SK-N-SH (cell line): ENCODE results near the gene PORCN.

ENCODE experiments used
- EP300 ChIP-seq, 2 experiments: IDR thresholded peaks; 2 replicates each; pipeline versions ENCODE4 v1.4.0 to v1.6.1; 2012; ENCODE audit warnings: borderline replicate concordance in 1 of 2, low read depth in 1 of 2, low read length in 1 of 2
- FOSL2 ChIP-seq: IDR thresholded peaks from 2 replicates; pipeline ENCODE4 v1.4.0; 2012; ENCODE audit warnings: low read depth, mild to moderate bottlenecking, moderate library complexity, borderline replicate concordance
- MEF2A ChIP-seq: IDR thresholded peaks from 2 replicates; pipeline ENCODE4 v1.4.0; 2012; ENCODE audit warnings: low read depth, borderline replicate concordance
- RCOR1 ChIP-seq: fragments of 150-350 bp; IDR thresholded peaks from 2 replicates; pipeline ENCODE4 v1.6.1; 2017; ENCODE audit warnings: antibody characterized with exemption, low read length
- SMC3 ChIP-seq: IDR thresholded peaks from 2 replicates; pipeline ENCODE4 v1.6.1; 2012; ENCODE audit warnings: low read depth, low read length, improper control_type of control experiment
- TEAD4 ChIP-seq: IDR thresholded peaks from 2 replicates; pipeline ENCODE4 v1.4.0; 2012; ENCODE audit warnings: mild to moderate bottlenecking, borderline replicate concordance; ENCODE audit not compliant: insufficient read depth
- YY1 ChIP-seq: IDR thresholded peaks from 2 replicates; pipeline ENCODE4 v1.4.0; 2012; ENCODE audit warnings: low read depth, mild to moderate bottlenecking
- TF ChIP-seq, protein P1 (sequence below): fragments of 150-350 bp; IDR thresholded peaks from 2 replicates; pipeline ENCODE4 v1.6.1; 2017; ENCODE audit warnings: antibody characterized with exemption, low read length, low read depth, borderline replicate concordance
- TF ChIP-seq, protein P2 (sequence below): IDR thresholded peaks from 2 replicates; pipeline ENCODE4 v1.4.0; 2012; ENCODE audit warnings: low read depth
- TF ChIP-seq, protein P3 (sequence below): IDR thresholded peaks from 2 replicates; pipeline ENCODE4 v1.6.1; 2012; ENCODE audit warnings: mild to moderate bottlenecking, low read depth, low read length, moderate library complexity
- TF ChIP-seq, protein P4 (sequence below): fragments of 200-600 bp; sonication (generic); IDR thresholded peaks from 2 replicates; pipeline ENCODE4 v1.6.1; 2017; ENCODE audit warnings: antibody characterized with exemption, mild to moderate bottlenecking, moderate library complexity
- TF ChIP-seq, protein P5 (sequence below): IDR thresholded peaks from 2 replicates; pipeline ENCODE4 v1.4.0; 2012; ENCODE audit warnings: low read depth, borderline replicate concordance
- TF ChIP-seq, protein P6 (sequence below): IDR thresholded peaks from 2 replicates; pipeline ENCODE4 v1.4.0; 2012; ENCODE audit warnings: low read depth, borderline replicate concordance

DNA sequence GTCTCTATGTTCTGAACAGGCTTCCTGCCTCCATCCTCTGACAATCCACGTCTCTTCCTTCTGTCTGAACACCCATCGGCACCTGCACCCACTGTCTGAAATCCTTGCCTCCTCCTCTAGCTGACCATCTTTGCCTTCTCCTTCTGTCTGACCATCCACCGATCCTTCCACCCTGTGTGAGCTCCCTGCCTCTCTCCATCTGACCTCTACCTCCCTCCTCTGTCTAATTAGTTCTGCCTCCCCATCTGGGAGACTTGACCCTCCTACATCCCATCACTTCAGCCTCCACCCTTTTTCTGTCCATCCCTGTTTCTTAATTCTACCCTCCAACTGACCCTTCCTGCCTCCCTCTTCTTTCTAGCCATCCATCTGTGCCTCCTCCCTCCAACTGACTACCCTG lies 48.8 kb upstream of the PORCN start:
- TF ChIP-seq, protein P1, sequence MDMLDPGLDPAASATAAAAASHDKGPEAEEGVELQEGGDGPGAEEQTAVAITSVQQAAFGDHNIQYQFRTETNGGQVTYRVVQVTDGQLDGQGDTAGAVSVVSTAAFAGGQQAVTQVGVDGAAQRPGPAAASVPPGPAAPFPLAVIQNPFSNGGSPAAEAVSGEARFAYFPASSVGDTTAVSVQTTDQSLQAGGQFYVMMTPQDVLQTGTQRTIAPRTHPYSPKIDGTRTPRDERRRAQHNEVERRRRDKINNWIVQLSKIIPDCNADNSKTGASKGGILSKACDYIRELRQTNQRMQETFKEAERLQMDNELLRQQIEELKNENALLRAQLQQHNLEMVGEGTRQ: no peak
- TF ChIP-seq SMC3: no peak
- TF ChIP-seq, protein P2, sequence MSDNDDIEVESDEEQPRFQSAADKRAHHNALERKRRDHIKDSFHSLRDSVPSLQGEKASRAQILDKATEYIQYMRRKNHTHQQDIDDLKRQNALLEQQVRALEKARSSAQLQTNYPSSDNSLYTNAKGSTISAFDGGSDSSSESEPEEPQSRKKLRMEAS: no peak
- TF ChIP-seq, protein P3, sequence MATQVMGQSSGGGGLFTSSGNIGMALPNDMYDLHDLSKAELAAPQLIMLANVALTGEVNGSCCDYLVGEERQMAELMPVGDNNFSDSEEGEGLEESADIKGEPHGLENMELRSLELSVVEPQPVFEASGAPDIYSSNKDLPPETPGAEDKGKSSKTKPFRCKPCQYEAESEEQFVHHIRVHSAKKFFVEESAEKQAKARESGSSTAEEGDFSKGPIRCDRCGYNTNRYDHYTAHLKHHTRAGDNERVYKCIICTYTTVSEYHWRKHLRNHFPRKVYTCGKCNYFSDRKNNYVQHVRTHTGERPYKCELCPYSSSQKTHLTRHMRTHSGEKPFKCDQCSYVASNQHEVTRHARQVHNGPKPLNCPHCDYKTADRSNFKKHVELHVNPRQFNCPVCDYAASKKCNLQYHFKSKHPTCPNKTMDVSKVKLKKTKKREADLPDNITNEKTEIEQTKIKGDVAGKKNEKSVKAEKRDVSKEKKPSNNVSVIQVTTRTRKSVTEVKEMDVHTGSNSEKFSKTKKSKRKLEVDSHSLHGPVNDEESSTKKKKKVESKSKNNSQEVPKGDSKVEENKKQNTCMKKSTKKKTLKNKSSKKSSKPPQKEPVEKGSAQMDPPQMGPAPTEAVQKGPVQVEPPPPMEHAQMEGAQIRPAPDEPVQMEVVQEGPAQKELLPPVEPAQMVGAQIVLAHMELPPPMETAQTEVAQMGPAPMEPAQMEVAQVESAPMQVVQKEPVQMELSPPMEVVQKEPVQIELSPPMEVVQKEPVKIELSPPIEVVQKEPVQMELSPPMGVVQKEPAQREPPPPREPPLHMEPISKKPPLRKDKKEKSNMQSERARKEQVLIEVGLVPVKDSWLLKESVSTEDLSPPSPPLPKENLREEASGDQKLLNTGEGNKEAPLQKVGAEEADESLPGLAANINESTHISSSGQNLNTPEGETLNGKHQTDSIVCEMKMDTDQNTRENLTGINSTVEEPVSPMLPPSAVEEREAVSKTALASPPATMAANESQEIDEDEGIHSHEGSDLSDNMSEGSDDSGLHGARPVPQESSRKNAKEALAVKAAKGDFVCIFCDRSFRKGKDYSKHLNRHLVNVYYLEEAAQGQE: no peak
- TF ChIP-seq, protein P4, sequence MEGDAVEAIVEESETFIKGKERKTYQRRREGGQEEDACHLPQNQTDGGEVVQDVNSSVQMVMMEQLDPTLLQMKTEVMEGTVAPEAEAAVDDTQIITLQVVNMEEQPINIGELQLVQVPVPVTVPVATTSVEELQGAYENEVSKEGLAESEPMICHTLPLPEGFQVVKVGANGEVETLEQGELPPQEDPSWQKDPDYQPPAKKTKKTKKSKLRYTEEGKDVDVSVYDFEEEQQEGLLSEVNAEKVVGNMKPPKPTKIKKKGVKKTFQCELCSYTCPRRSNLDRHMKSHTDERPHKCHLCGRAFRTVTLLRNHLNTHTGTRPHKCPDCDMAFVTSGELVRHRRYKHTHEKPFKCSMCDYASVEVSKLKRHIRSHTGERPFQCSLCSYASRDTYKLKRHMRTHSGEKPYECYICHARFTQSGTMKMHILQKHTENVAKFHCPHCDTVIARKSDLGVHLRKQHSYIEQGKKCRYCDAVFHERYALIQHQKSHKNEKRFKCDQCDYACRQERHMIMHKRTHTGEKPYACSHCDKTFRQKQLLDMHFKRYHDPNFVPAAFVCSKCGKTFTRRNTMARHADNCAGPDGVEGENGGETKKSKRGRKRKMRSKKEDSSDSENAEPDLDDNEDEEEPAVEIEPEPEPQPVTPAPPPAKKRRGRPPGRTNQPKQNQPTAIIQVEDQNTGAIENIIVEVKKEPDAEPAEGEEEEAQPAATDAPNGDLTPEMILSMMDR: no peak
- TF ChIP-seq TEAD4: no peak
- TF ChIP-seq, protein P5, sequence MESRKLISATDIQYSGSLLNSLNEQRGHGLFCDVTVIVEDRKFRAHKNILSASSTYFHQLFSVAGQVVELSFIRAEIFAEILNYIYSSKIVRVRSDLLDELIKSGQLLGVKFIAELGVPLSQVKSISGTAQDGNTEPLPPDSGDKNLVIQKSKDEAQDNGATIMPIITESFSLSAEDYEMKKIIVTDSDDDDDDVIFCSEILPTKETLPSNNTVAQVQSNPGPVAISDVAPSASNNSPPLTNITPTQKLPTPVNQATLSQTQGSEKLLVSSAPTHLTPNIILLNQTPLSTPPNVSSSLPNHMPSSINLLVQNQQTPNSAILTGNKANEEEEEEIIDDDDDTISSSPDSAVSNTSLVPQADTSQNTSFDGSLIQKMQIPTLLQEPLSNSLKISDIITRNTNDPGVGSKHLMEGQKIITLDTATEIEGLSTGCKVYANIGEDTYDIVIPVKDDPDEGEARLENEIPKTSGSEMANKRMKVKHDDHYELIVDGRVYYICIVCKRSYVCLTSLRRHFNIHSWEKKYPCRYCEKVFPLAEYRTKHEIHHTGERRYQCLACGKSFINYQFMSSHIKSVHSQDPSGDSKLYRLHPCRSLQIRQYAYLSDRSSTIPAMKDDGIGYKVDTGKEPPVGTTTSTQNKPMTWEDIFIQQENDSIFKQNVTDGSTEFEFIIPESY: no peak
- no peak for TF ChIP-seq YY1
- TF ChIP-seq EP300 (IDR thresholded peaks at IDR 0.05; ENCODE audit: borderline replicate concordance in 1 of 2, low read depth in 1 of 2, low read length in 1 of 2): no peak
- TF ChIP-seq RCOR1: no peak
- TF ChIP-seq FOSL2: no peak
- TF ChIP-seq, protein P6, sequence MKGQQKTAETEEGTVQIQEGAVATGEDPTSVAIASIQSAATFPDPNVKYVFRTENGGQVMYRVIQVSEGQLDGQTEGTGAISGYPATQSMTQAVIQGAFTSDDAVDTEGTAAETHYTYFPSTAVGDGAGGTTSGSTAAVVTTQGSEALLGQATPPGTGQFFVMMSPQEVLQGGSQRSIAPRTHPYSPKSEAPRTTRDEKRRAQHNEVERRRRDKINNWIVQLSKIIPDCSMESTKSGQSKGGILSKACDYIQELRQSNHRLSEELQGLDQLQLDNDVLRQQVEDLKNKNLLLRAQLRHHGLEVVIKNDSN: no peak
- TF ChIP-seq MEF2A: no peak
